ENCODE data around the gene TARP.
"Not testable (repeated sequence)": the region's sequence is repeated elsewhere in the genome, so short reads cannot be mapped to it uniquely, and the experiment has no call there.

TARP gene

GRCh38 chr7:38241071-38241470 lies 32.4 kb downstream of the TARP start:
- H3K79me2 ChIP-seq (ENCODE audit: control insufficient read depth, insufficient read depth, low read length, unreplicated experiment), result no peaks in the 10 kb centered on the region
- no peaks in the 10 kb centered on the region for H3K36me3 ChIP-seq (ENCODE audit: insufficient read depth, low read length)
- no peak overlapping the region for H3K27ac ChIP-seq (ENCODE audit: low read depth, low read length)
- no peak overlapping the region for H2AFZ ChIP-seq (ENCODE audit: low read length, unreplicated experiment)
- 0 out of 2 replicates have a peak, but pooled peaks cover 5% of the 10 kb centered on the region for H3K27me3 ChIP-seq (ENCODE audit: insufficient read depth, low read length)
- H3K4me3 ChIP-seq (ENCODE audit: low read depth, low read length), result no peak overlapping the region
- H3K4me1 ChIP-seq (ENCODE audit: control insufficient read depth, insufficient read depth, low read length, unreplicated experiment), result no peaks in the 10 kb centered on the region

GRCh38 chr7:38239129-38239528 lies 34.3 kb downstream of the TARP start:
- not testable (repeated sequence) for H3K27ac ChIP-seq (ENCODE audit: low read depth, low read length); H3K36me3 ChIP-seq (ENCODE audit: insufficient read depth, low read length); H3K4me3 ChIP-seq (ENCODE audit: low read depth, low read length); H2AFZ ChIP-seq (ENCODE audit: low read length, unreplicated experiment); H3K79me2 ChIP-seq (ENCODE audit: control insufficient read depth, insufficient read depth, low read length, unreplicated experiment); H3K4me1 ChIP-seq (ENCODE audit: control insufficient read depth, insufficient read depth, low read length, unreplicated experiment); H3K27me3 ChIP-seq (ENCODE audit: insufficient read depth, low read length)

- H3K79me2 ChIP-seq (ENCODE audit: control insufficient read depth, insufficient read depth, low read length, unreplicated experiment), result no peaks in the 10 kb centered on the region
- no peak overlapping the region for H2AFZ ChIP-seq (ENCODE audit: low read length, unreplicated experiment)
- no peaks in the 10 kb centered on the region for H3K4me1 ChIP-seq (ENCODE audit: control insufficient read depth, insufficient read depth, low read length, unreplicated experiment)
- H3K27me3 ChIP-seq (ENCODE audit: insufficient read depth, low read length), result no peaks in the 10 kb centered on the region
- H3K27ac ChIP-seq (ENCODE audit: low read depth, low read length), result no peak overlapping the region
- H3K36me3 ChIP-seq (ENCODE audit: insufficient read depth, low read length), result no peaks in the 10 kb centered on the region
- H3K4me3 ChIP-seq (ENCODE audit: low read depth, low read length), result no peak overlapping the region
These were observed 37.8 kb downstream of the TARP start for GRCh38 chr7:38235606-38236005.

- not testable (repeated sequence) for H3K27ac ChIP-seq (ENCODE audit: low read depth, low read length); H3K36me3 ChIP-seq (ENCODE audit: insufficient read depth, low read length); H3K4me1 ChIP-seq (ENCODE audit: control insufficient read depth, insufficient read depth, low read length, unreplicated experiment); H2AFZ ChIP-seq (ENCODE audit: low read length, unreplicated experiment); H3K79me2 ChIP-seq (ENCODE audit: control insufficient read depth, insufficient read depth, low read length, unreplicated experiment); H3K27me3 ChIP-seq (ENCODE audit: insufficient read depth, low read length); H3K4me3 ChIP-seq (ENCODE audit: low read depth, low read length)
These were observed 38.7 kb downstream of the TARP start for GRCh38 chr7:38234759-38235158.

GRCh38 chr7:38232502-38233366 lies 40.7 kb downstream of the TARP start:
- H3K27ac ChIP-seq (ENCODE audit: low read depth, low read length), result no peak overlapping the region
- H3K79me2 ChIP-seq (ENCODE audit: control insufficient read depth, insufficient read depth, low read length, unreplicated experiment), result no peaks in the 10 kb centered on the region
- no peak overlapping the region for H3K4me3 ChIP-seq (ENCODE audit: low read depth, low read length)
- peaks cover 2% of the 10 kb centered on the region for H3K4me1 ChIP-seq (ENCODE audit: control insufficient read depth, insufficient read depth, low read length, unreplicated experiment)
- H3K36me3 ChIP-seq (ENCODE audit: insufficient read depth, low read length), result no peaks in the 10 kb centered on the region
- H3K27me3 ChIP-seq (ENCODE audit: insufficient read depth, low read length), result no peaks in the 10 kb centered on the region
- H2AFZ ChIP-seq (ENCODE audit: low read length, unreplicated experiment), result no peak overlapping the region

- H3K4me3 ChIP-seq (ENCODE audit: low read depth, low read length), result no peak overlapping the region
- peaks cover 2% of the 10 kb centered on the region for H3K4me1 ChIP-seq (ENCODE audit: control insufficient read depth, insufficient read depth, low read length, unreplicated experiment)
- H3K79me2 ChIP-seq (ENCODE audit: control insufficient read depth, insufficient read depth, low read length, unreplicated experiment), result no peaks in the 10 kb centered on the region
- H3K27ac ChIP-seq (ENCODE audit: low read depth, low read length), result no peak overlapping the region
- H2AFZ ChIP-seq (ENCODE audit: low read length, unreplicated experiment), result no peak overlapping the region
- H3K27me3 ChIP-seq (ENCODE audit: insufficient read depth, low read length), result no peaks in the 10 kb centered on the region
- no peaks in the 10 kb centered on the region for H3K36me3 ChIP-seq (ENCODE audit: insufficient read depth, low read length)
These were observed 43.4 kb downstream of the TARP start for GRCh38 chr7:38229884-38230642.

- Histone ChIP-seq H3K36me3 (ENCODE audit: insufficient read depth, low read length) (no peaks in the 10 kb centered on the region), H3K27ac (ENCODE audit: low read depth, low read length) (no peak overlapping the region), H3K27me3 (ENCODE audit: insufficient read depth, low read length) (no peaks in the 10 kb centered on the region), H3K79me2 (ENCODE audit: control insufficient read depth, insufficient read depth, low read length, unreplicated experiment) (no peaks in the 10 kb centered on the region), H3K4me3 (ENCODE audit: low read depth, low read length) (no peak overlapping the region), H3K4me1 (ENCODE audit: control insufficient read depth, insufficient read depth, low read length, unreplicated experiment) (peaks cover 2% of the 10 kb centered on the region), H2AFZ (ENCODE audit: low read length, unreplicated experiment) (no peak overlapping the region)
These were observed 44.0 kb downstream of the TARP start for GRCh38 chr7:38229386-38229785.

GRCh38 chr7:38224392-38224791 lies 49.0 kb downstream of the TARP start:
- Histone ChIP-seq H2AFZ (ENCODE audit: low read length, unreplicated experiment) (no peak overlapping the region), H3K27ac (ENCODE audit: low read depth, low read length) (no peak overlapping the region), H3K27me3 (ENCODE audit: insufficient read depth, low read length) (no peaks in the 10 kb centered on the region), H3K4me1 (ENCODE audit: control insufficient read depth, insufficient read depth, low read length, unreplicated experiment) (peaks cover 2% of the 10 kb centered on the region), H3K4me3 (ENCODE audit: low read depth, low read length) (no peak overlapping the region), H3K36me3 (ENCODE audit: insufficient read depth, low read length) (peaks cover 13% of the 10 kb centered on the region; the same call in 1 of the 2 replicates), H3K79me2 (ENCODE audit: control insufficient read depth, insufficient read depth, low read length, unreplicated experiment) (no peaks in the 10 kb centered on the region)

- no peak overlapping the region for H3K27ac ChIP-seq (ENCODE audit: low read depth, low read length)
These were observed 50.1 kb downstream of the TARP start for GRCh38 chr7:38223306-38223705.

GRCh38 chr7:38222481-38223096 lies 50.8 kb downstream of the TARP start:
- Histone ChIP-seq H2AFZ (ENCODE audit: low read length, unreplicated experiment) (no peak overlapping the region), H3K4me3 (ENCODE audit: low read depth, low read length) (no peak overlapping the region), H3K27ac (ENCODE audit: low read depth, low read length) (no peak overlapping the region), H3K36me3 (ENCODE audit: insufficient read depth, low read length) (peaks cover 19% of the 10 kb centered on the region; the same call in 1 of the 2 replicates), H3K4me1 (ENCODE audit: control insufficient read depth, insufficient read depth, low read length, unreplicated experiment) (no peaks in the 10 kb centered on the region), H3K27me3 (ENCODE audit: insufficient read depth, low read length) (no peaks in the 10 kb centered on the region), H3K79me2 (ENCODE audit: control insufficient read depth, insufficient read depth, low read length, unreplicated experiment) (no peaks in the 10 kb centered on the region)

More at GRCh38 chr7:38223306-38223705, 50.1 kb downstream of the TARP start:
- no peak overlapping the region for H2AFZ ChIP-seq (ENCODE audit: low read length, unreplicated experiment)
- H3K79me2 ChIP-seq (ENCODE audit: control insufficient read depth, insufficient read depth, low read length, unreplicated experiment), result no peaks in the 10 kb centered on the region
- no peak overlapping the region for H3K4me3 ChIP-seq (ENCODE audit: low read depth, low read length)
- no peaks in the 10 kb centered on the region for H3K27me3 ChIP-seq (ENCODE audit: insufficient read depth, low read length)
- H3K4me1 ChIP-seq (ENCODE audit: control insufficient read depth, insufficient read depth, low read length, unreplicated experiment), result no peaks in the 10 kb centered on the region
- H3K36me3 ChIP-seq (ENCODE audit: insufficient read depth, low read length), result peaks cover 19% of the 10 kb centered on the region; the same call in 1 of the 2 replicates
